GM19351 (cell line): ENCODE data around the gene PKD1L1.
"Not testable (repeated sequence)": the region's sequence is repeated elsewhere in the genome, so short reads cannot be mapped to it uniquely, and the experiment has no call there.

Experiments used
- ATAC-seq: cut with Tn5 transposase; IDR thresholded peaks from one replicate; pipeline ENCODE4 v1.9.1; 2021; ENCODE audit warnings: mild to moderate bottlenecking, moderate library complexity; ENCODE audit not compliant: unreplicated experiment

The PKD1L1 gene

DNA sequence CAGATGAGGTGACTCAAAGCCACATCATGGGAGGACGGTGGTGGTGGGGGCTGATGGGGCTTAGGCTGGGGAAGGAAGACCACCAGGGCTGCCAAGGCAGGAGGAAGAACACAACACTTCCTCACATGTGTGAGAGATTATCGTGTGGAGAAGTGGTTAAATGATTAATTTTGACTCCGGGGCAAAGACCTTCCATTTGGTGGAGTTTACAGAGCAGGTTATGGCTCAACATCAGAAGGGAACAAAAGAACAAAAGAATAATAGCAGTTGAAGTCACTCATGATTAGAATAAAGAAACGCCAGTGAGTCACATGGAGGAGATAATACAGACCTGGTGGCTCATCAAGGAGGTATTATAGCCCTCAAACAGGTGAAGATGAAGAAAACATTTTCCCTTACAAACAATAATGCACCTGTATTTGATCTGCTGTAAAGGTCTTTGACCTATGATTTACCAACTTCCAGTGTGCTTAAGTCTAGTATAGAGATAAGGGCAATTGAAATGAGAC lies 170.1 kb downstream of the PKD1L1 start:
- no peak for ATAC-seq

DNA sequence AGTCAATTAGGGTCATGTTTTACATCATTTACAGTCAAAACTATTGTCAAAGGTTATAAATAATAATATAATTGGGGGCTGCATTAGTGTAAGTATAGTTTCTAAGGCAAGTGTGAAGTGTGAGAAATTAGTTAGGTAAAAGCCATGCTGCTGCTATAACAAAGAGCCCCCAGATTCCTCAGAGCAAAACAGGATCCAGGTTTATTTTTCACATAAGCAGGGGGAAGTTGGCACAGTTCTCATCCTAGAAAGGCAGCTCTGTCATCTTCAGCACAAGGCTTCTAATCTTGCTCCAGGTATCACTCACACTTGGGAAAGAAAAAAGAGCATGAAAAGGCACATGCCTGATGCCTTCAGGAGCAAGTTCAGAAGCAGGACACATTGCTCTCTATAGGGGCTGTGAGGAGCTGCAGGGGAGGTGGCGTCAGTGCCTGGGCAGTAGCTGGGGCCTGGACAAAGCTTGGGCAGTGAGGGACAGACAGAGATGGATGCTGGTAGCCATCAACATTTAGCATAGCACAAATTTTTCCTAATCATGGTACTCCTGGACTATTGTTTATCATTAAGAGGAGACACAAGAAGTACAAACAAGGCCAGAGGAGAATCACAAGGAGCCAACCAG lies 170.6 kb downstream of the PKD1L1 start:
- ATAC-seq, result no peak

DNA sequence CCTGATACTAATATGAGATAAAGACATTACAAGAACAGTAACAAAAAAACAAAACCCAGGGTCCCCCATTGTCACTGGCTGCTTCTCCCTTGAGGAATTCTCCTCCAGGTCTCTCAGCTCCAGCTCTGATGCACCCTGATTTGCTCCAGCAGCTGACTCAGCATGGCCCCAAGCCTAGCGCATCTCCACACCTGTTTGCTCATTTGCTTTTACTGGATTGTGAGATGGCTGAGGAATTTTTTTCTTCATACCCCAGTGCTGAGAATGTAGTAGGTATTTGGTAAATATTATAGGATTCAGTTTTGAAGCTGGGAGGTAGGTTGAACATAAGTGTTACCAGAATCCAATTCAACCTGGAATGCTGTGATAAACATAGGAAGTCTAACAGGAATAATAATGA lies 171.9 kb downstream of the PKD1L1 start:
- ATAC-seq, result no peak

DNA sequence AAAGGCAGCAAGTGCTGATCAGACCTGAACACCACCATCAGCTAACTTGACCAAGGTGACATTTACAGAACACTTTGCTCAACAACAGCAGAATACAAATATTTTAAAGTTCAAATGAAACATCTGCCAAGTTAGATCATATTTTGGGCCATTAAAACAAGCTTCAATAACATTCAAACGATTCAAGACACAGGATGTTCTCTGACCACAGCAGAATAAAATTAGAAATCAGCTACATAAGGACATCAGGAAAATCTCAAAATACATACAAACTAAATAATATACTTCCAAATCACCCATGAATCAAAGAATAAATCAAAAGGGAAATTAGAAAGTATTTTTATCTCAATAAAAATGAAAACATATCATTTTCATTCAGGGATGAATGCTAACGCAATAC lies 173.0 kb downstream of the PKD1L1 start:
- no peak for ATAC-seq

DNA sequence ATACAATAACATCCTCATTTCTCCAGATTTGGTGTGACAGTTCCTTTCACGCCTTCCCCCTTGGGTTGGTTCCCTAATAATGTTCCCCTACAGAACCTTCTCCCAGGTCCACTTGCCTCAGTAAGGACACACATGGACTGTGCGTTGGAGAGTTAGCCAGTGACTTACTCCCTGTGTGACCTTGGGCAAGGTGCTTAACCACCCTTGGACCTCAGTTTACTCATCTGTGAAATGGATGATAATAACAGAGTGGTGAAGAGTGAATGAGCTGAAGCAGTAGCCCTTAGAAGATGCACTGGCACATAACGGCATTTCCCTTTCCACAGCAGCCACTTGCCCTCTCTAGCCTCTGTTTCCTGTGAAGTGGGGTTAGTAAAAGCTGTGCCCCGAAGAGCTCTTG lies 175.8 kb downstream of the PKD1L1 start:
- ATAC-seq, result no peak

DNA sequence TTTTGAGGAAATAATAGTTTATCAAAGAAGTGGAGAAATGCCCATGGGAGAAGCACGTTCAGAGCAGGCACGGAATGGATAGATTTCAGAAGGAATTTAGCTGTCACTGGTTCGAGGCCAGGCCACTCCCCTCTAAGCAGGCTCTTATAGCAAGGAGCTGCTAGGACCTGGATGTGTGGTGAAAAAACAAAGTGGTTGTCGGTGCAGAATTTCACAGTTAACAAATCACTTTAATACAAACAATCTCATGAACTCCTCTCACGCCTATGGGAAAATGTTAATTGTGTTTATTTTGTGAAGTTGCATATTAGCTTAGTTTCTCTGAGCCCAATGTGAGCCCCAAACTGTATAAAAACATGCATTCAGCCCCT lies 176.3 kb downstream of the PKD1L1 start:
- ATAC-seq, result no peak

DNA sequence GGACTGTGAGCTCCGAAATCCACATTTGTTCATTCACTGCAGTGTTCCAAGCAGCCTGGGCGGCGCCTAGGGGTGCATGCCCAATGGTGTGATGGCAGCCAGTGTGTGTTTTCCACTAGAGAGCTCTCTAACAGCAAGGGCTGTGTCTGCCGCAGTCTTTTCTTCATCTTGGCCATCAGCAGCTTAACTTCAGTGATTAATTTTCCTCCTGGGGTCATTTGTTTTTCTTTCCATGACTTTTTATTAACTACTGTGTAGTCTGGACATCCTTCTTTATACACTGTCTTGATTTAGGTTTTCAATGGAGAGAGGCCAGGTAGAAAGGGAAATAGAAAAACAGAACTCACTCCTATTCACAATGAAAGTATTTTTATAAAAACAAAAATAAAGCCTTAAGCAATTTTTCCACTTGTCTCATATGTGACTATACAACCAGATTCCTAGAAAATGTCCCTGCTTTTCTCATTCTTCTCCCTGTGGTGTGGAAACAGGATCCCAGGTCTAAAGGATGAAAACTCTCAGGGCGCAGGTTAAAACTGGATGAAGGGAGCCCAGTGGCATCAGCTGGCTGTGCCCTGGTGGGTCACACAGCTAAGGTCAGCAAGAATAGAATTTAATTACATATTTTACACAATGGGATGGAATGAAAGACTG lies 176.8 kb downstream of the PKD1L1 start:
- ATAC-seq, result no peak

DNA sequence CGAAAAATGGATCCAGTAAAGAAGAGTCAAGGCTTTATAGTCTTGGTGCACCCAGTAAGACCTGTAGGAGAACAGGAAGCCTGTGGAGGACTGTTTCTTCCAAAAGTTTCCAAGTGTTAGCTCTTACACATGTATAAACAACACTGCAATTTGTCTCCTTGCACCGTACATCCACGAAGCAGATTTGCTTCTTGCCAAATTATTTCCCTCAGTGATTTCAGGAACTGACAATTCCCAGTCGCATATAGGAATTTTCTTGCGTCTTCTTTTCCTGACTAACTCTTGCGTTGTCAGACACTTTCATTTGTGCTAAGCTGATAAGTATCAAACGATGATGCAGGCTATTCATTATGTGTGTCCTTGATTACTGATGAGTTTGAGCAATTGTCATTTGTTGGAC lies 182.1 kb downstream of the PKD1L1 start:
- ATAC-seq, result no peak

DNA sequence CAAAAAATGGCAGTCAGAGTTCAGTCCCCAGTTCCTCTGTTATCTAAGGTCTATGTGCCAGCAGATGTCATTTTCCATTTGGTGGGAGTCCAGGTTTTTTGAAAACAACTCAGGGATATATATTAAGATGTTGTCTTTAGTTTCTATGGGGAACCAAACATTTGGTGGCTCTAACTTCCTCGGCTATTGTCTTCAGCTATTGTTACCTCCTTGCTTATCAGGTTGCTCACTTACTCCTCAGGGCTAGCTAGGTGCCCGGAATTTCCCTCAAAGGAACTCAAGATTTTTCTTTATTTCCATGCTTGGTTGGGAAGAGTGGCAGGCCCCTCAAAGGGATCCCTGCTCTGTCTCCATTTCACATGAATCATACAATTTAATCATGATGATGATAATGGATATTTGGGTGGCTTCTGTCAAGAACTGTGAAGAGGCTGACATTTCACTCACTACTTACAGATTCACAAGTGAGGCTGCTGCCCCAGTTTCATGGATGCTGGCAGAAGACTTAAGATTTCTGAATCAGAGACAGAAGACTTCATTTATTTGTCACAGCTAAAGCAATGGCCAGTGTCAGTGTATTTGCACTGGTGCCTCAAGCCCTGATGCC lies 182.8 kb downstream of the PKD1L1 start:
- no peak for ATAC-seq

DNA sequence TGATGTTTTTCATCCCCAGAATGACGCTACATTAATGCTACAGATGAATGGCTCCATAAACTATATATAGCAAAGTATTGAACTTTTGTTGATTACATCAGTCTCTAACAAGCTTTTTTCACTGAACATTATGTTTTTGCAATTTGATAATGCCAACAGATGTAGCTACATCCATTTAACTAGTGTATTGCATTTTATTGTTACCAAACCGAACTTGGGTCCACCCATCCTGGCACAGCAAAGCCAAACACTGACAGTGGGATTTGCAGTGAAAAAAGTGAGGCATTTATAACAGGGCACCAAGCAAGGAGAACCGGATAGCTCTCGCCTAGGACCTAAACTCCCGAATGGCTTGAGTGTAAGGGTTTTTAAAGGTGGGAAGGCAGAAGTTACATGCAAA lies 183.5 kb downstream of the PKD1L1 start:
- no peak for ATAC-seq

DNA sequence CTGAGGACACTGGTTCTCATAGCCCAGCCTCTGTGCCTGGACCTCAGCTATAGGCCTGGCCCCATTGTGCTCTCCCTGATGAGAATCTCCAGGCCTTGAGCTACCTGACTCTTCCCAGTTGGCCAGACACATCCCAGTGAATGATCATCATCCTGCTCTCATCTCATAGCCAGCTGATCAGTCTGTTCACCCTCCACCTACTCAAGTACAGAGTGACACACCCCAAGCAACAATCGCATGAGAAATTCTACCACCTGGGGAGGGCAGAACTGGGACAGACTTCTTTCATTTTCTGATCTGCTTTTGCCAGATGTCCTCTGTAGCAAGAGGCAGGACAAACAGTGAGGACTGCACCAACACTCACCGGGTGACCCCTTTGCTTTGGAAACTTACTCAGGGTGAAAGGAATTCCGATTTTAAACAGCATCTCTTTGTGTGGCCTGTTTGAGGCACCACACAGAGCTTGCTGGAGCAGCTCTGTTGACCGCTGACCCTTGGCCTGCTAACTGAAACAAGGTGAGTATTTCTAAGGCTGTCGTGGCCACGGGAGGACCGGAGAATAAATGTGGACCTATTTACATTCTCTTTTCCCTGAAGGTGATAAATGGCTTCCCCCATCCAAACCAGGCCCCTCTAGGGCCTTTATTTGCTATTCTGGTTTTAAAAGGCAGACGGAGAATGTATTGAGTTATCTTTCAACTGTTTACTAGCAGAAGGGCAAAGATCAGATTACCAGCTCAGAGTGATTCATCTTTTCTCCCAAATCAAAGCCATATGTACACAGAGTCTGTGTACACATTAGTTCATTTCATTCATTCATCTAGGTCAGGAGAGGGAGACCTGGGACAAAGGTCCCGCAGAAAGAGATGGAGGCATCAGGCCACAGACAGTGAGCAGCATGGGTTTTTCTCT lies 184.9 kb downstream of the PKD1L1 start:
- no peak for ATAC-seq

DNA sequence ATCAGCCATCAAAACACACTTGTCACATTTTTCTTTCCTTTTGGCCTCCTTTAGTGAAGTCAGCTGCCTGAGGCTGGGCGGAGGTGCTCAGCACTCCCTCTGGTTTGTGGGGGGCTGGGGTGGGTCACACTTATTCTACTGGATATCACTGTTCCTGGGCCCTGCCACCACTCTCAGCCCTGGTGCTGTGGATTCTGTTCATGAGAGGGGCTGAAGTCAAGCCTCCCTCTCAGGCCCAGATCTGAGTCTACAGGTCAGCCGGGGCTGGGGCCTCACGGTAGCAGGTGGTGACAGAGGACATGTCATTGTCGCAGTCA lies 185.6 kb downstream of the PKD1L1 start:
- ATAC-seq, result no peak

DNA sequence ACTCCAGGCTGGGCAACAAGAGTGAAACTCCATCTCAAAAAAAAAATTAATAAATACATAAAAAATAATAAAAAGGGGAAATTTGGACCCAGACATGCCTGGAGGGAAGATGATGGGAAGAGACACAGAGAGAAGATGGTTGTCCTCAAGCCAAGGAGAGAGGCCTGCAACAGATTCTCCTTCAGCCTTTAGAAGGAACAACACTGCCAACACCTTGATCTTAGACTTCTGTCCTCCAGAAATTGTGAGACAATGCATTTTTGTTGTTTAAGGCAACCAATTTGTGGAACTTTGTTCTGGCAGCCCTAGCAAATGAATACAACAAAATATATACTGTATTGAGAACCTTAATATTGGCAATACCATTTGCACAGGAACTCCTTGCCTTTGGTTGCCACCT lies 186.1 kb downstream of the PKD1L1 start:
- no peak for ATAC-seq

DNA sequence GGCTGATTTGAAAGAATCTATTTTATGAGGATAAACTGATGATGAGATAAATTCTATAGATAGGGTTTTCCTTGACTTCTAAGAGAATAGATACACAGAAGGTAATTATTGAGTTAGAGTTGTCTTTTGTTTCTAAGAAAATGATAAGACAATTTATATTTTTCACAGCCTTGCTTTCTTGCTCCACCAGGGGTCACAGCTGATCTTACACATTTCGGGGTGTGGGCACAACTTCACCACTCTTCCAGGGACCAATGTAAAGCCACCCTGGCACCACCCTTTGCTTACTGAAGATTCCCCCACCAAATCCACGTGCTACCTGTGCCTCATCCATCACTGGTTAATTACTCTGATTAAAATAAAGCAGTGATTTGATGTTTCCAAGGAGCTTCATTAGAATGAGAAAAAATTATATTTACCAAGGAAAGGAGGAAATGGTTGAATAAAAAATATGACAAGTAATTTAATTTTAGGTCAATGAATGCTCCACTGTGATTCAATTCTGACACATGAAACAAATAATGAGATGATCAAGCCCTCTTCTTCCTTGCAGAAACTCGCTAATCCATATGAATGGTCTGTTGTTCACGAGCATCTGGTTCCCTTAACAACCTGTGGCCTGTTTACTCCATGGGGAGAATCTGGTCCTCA lies 189.1 kb downstream of the PKD1L1 start:
- no peak for ATAC-seq

DNA sequence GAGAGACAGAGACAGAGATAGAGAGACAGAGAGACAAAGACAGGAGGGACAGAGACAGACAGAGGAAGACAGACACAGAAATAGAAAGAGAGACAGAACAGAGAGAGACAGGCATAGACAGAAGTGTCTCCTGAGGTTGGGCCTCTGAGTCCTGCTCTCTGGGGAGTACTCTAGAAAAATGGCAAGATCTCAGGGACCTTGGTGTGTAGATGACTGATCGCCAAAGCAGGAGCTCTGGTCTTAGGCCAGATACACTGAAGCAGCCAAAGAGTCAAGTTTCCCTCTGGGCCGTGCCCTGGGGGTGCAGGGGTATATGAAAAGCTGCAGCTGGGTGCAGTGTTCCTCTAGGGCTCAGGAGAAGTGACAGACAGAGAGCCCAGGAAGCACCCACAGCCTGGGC lies 189.7 kb downstream of the PKD1L1 start:
- no peak for ATAC-seq

DNA sequence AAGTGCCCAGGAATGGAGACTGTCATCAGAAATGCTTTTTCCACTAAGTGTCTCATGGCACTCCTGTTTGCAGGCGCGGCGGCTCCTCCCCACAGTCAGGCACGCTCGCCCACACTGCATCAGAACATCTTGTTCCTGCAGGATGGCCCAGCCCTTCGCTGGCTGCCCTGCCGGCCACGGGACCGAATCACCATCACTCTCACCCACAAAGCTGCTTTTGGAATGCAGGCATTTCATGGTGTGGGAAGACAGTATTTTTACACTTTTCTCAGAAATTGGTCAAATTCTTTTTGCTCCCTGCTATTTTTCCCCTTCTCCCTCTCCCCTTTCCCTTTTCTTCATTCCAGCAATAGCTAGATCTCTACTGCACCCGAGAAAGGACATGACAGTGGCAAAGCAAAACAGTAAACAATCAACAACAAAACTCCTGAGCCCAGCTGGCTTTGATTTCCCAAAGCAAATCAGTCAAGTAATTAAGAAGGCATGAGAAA lies 190.3 kb downstream of the PKD1L1 start:
- no peak for ATAC-seq

DNA sequence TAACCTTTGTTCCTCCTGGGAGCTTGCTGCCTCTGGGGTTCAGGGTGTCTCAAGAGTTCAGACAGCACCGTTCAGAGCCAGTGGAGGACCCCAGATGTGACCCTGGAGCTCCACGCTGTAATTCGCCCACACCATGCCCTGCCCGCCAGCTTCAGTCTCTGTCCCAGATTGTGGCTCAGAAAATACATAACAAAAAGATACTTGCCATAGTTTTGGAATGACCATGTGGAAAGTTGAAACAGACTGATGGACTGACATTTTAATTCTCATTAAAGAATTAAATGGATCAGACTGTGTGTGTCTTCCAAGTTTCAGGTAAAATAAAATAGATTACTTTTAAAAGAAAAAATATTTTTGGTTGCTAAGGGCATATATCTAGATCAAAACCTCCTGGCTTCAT lies 191.6 kb downstream of the PKD1L1 start:
- ATAC-seq, result no peak

DNA sequence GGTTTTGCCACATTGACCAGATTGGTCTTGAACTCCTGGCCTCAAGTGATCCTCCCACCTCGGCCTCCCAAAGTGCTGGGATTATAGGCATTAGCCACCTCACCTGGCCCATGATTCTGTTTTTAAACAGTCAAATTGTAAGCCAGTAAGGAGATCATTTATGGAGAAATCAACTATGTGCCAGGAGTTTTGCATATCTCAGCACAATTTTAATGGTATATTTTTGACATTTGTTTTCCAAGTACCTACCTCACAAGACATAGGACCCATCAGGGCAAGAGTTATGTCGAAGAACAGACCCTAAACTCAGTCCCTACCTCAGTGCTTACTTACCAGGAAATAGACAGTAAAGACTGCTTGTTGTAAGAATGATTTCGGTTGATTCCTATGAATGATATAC lies 193.0 kb downstream of the PKD1L1 start:
- no peak for ATAC-seq

DNA sequence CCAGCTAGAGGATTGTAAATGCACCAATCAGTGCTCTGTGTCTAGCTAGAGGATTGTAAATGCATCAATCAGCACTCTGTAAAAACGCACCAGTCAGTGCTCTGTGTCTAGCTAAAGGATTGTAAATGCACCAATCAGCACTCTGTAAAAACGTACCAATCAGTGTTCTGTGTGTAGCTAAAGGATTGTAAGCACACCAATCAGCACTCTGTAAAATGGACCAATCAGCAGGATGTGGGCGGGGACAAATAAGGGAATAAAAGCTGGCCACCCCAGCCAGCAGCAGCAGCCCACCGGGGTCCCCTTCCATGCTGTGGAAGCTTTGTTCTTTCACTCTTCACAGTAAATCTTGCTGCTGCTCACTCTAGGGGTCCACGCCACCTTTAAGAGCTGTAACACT lies 196.5 kb downstream of the PKD1L1 start:
- ATAC-seq, result not testable (repeated sequence)

DNA sequence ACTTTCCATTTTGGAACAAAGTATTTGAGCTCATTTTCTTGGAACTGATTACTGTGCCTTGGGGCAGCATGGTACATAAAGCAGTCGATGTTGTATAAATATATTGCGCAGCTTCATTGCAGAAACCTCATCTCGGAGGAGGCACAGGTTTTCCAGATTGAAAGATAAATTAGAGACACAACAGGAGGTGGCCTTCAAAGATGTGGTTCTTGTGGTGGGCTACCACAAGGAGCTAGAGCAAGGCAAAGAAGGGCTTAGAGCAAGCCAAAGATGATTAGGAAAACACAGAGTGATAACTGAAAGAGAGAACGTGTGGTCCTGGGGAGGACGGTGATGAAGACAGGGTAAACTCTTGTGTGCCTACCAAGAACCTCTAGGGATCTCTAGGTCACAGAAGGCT lies 197.2 kb downstream of the PKD1L1 start:
- no peak for ATAC-seq

DNA sequence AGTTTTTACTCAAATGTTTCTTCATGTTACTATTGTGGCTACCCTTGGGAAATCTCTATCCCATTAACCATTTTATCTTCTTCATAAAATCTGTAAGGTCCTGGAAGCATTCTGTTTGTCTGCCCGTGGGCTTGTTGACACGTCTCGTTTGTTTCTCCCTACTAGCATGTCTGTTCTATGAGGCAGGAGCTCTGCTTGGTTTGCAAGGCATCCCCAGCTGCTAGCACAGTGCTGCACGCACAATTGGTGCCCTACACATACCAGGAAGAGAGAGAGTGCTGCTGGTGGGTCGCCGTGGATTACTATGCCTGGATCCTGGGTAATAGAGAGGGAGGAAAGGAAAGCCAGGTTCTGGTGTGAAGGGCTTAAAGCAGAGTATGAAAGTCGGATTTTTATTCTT lies 200.2 kb downstream of the PKD1L1 start:
- no peak for ATAC-seq
